Activated T-helper 17 cell treated with anti-CD3 and anti-CD28 coated beads, Interleukin-2, amount 50 U/mL, for 72 hours (primary cell): ENCODE measurements around the gene LKAAEAR1. TPM values are rescaled to one million over a fixed set of nuclear protein-coding genes. Genes with fewer than 3 reads are reported as not detected.

ENCODE experiments used
- total RNA-seq, 2 donors: library from RNA; stranded (reverse); gene quantifications; one replicate each; pipeline ENCODE4 v1.2.3, GENCODE V29; 2022

LKAAEAR1 gene
- total RNA-seq, 2 donors from 2014 or later, result 0.71 TPM; not detected in 1

Other genes starting within 250 kb of the LKAAEAR1 start
- under 1 TPM in 1 of 2 donors, not detected in 1; 0.19 TPM for gene ABHD16B, start 222.9 kb downstream of the LKAAEAR1 start, total RNA-seq
- gene TPD52L2, start 219.1 kb downstream of the LKAAEAR1 start, total RNA-seq, result 10 to 100 TPM; 54.8 to 92.9 TPM
- gene DNAJC5, start 189.3 kb downstream of the LKAAEAR1 start, total RNA-seq, result 10 to 100 TPM; 46.8 to 53.4 TPM
- gene UCKL1, start 128.0 kb downstream of the LKAAEAR1 start, total RNA-seq, result 10 to 100 TPM; 27.5 to 36.2 TPM
- 10 to 100 TPM; 13.9 to 21.3 TPM for gene ZNF512B, start 114.5 kb downstream of the LKAAEAR1 start, total RNA-seq
- 10 to 100 TPM; 21.4 to 32.7 TPM for gene SAMD10, start 104.8 kb downstream of the LKAAEAR1 start, total RNA-seq
- 10 to 100 TPM; 88.5 to 97.4 TPM for gene PRPF6, start 103.3 kb downstream of the LKAAEAR1 start, total RNA-seq
- 10 to 100 TPM; 12.8 to 21.5 TPM for gene C20orf204, start 48.2 kb downstream of the LKAAEAR1 start, total RNA-seq
- under 1 TPM; 0.13 to 0.22 TPM for gene SOX18, start 34.8 kb downstream of the LKAAEAR1 start, total RNA-seq
- 10 to 100 TPM; 52.0 to 79.9 TPM for gene TCEA2, start 21.2 kb downstream of the LKAAEAR1 start, total RNA-seq
- 10 to 100 TPM; 38.6 to 49.4 TPM for gene RGS19, start 4.9 kb downstream of the LKAAEAR1 start, total RNA-seq
- under 1 TPM; 0.48 to 0.56 TPM for gene OPRL1, start 4.3 kb downstream of the LKAAEAR1 start, total RNA-seq
- gene NPBWR2, start 23.2 kb upstream of the LKAAEAR1 start, total RNA-seq, result not detected
- under 1 TPM in 1 of 2 donors, not detected in 1; 0.16 TPM for gene MYT1, start 80.1 kb upstream of the LKAAEAR1 start, total RNA-seq
- gene PCMTD2, start 171.3 kb upstream of the LKAAEAR1 start, total RNA-seq, result 10 to 100 TPM; 29.6 to 37.9 TPM